Neural cell (in vitro differentiated cells): ENCODE measurements around the gene SERPINE2.

Experiments
- CTCF ChIP-seq: fragments of 450-650 bp; IDR thresholded peaks from 2 replicates; pipeline ENCODE4 v1.5.1; 2014; ENCODE audit warnings: antibody characterized with exemption, mild to moderate bottlenecking, moderate library complexity; ENCODE audit not compliant: poor library complexity, severe bottlenecking
- EP300 ChIP-seq: fragments of 450-650 bp; conservative IDR thresholded peaks from 2 replicates; pipeline ENCODE4 v1.6.1; 2014; ENCODE audit warnings: antibody characterized with exemption, mild to moderate bottlenecking, moderate library complexity; ENCODE audit not compliant: poor library complexity, severe bottlenecking
- EZH2 ChIP-seq: fragments of 200-600, 300-800 bp; shearing (Covaris generic), sonication (generic); IDR thresholded peaks from 2 replicates; pipeline ENCODE4 v1.6.1; 2014; ENCODE audit warnings: antibody characterized with exemption, low read length, borderline replicate concordance, mild to moderate bottlenecking; ENCODE audit not compliant: insufficient read depth, poor library complexity, severe bottlenecking
- MXI1 ChIP-seq: fragments of 450-650 bp; conservative IDR thresholded peaks from 2 replicates; pipeline ENCODE4 v1.6.1; 2014; ENCODE audit warnings: antibody characterized with exemption, mild to moderate bottlenecking; ENCODE audit not compliant: poor library complexity, severe bottlenecking
- POLR2AphosphoS5 ChIP-seq: IDR thresholded peaks from 2 replicates; pipeline ENCODE4 v1.6.1; 2012
- RAD21 ChIP-seq: fragments of 450-650 bp; conservative IDR thresholded peaks from 2 replicates; pipeline ENCODE4 v1.6.1; 2014; ENCODE audit warnings: antibody characterized with exemption, mild to moderate bottlenecking, moderate library complexity
- REST ChIP-seq: IDR thresholded peaks from 2 replicates; pipeline ENCODE4 v1.6.1; 2012; ENCODE audit warnings: borderline replicate concordance
- SMC3 ChIP-seq: fragments of 450-650 bp; conservative IDR thresholded peaks from 2 replicates; pipeline ENCODE4 v1.6.1; 2014; ENCODE audit warnings: antibody characterized with exemption, mild to moderate bottlenecking, moderate library complexity; ENCODE audit not compliant: poor library complexity
- TAF1 ChIP-seq: IDR thresholded peaks from 2 replicates; pipeline ENCODE4 v1.6.1; 2012; ENCODE audit warnings: low read depth

- no peak for TF ChIP-seq CTCF
- no peak for TF ChIP-seq EP300
- no peak for TF ChIP-seq POLR2AphosphoS5
- no peak for TF ChIP-seq EZH2
- TF ChIP-seq MXI1, result no peak
- TF ChIP-seq SMC3, result no peak
- no peak for TF ChIP-seq TAF1
- no peak for TF ChIP-seq REST
- TF ChIP-seq RAD21, result no peak
These were observed 106.0 kb downstream of the SERPINE2 start for GRCh38 chr2:223932816-223933800.
